ENCODE results near the gene IRS1.

DNA sequence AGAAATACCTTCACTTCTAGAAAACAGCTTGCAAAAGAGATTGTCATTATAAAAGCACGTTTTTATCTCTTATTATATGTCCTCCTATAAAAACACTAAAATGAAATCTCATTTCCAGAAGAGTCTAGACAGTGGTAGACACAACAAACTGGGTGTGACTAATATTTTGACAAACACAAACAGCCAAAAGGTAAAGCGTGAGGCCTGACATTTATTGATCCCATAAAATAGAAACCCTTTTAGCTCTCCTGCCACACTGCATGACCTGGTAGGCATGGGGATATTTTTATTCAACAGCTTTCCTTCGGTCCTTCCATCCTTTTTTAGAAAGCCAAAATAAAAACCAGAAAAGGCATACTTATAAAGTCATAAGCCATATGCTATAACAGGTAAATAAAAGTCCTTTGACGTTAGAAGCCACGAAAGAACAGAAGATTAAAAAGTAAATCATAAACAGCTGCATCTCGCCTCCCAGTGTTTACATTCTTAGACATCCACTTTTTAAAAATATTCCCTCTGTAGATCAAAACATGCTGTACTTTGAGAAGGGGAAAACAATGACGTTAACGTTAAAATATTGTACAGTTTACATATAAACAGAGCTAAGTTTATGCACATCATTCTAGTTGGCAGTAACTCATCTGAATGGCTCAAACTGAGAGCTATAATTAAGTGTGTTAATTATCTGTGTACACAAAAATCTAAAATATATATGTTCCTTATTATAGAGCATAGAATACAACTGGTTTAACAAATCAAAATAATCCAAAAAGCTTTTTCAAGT, 44.6 kb downstream of the IRS1 start:
- TF ChIP-seq, protein P1, sequence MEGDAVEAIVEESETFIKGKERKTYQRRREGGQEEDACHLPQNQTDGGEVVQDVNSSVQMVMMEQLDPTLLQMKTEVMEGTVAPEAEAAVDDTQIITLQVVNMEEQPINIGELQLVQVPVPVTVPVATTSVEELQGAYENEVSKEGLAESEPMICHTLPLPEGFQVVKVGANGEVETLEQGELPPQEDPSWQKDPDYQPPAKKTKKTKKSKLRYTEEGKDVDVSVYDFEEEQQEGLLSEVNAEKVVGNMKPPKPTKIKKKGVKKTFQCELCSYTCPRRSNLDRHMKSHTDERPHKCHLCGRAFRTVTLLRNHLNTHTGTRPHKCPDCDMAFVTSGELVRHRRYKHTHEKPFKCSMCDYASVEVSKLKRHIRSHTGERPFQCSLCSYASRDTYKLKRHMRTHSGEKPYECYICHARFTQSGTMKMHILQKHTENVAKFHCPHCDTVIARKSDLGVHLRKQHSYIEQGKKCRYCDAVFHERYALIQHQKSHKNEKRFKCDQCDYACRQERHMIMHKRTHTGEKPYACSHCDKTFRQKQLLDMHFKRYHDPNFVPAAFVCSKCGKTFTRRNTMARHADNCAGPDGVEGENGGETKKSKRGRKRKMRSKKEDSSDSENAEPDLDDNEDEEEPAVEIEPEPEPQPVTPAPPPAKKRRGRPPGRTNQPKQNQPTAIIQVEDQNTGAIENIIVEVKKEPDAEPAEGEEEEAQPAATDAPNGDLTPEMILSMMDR (IDR thresholded peaks at IDR 0.05), result no peak
- no peak for TF ChIP-seq POLR2A (IDR thresholded peaks at IDR 0.05)
